ENCODE results near the gene CHD8.

Gene CHD8

GRCh38 chr14:21455912-21456667 lies at the start of gene CHD8:
Gene CHD8, minus strand, starts transcription at chr14:21456123. Its CDS starts 24,480 bp downstream, at chr14:21431643.
- H3K4me3 ChIP-seq (ENCODE audit: low read length), result peak within 1 kb of the TSS; percentile 97
- TF ChIP-seq ZNF274 (IDR thresholded peaks at IDR 0.05; ENCODE audit: low read depth, low read length), result no peak

- no peak overlapping the region for H3K4me3 ChIP-seq (ENCODE audit: low read length)
- no peak for TF ChIP-seq ZNF274 (IDR thresholded peaks at IDR 0.05; ENCODE audit: low read depth, low read length)
Measured at GRCh38 chr14:21505012-21505553, 49.2 kb upstream of the CHD8 start.

GRCh38 chr14:21503376-21503775 lies 47.5 kb upstream of the CHD8 start:
- no peak overlapping the region for H3K4me3 ChIP-seq (ENCODE audit: low read length)
- no peak for TF ChIP-seq ZNF274 (IDR thresholded peaks at IDR 0.05; ENCODE audit: low read depth, low read length)

GRCh38 chr14:21501568-21501967 lies 45.6 kb upstream of the CHD8 start:
- H3K4me3 ChIP-seq (ENCODE audit: low read length), result no peak overlapping the region
- TF ChIP-seq ZNF274 (IDR thresholded peaks at IDR 0.05; ENCODE audit: low read depth, low read length), result no peak

GRCh38 chr14:21498540-21499526 lies 42.9 kb upstream of the CHD8 start:
- no peak overlapping the region for H3K4me3 ChIP-seq (ENCODE audit: low read length)
- no peak for TF ChIP-seq ZNF274 (IDR thresholded peaks at IDR 0.05; ENCODE audit: low read depth, low read length)

GRCh38 chr14:21496453-21496852 lies 40.5 kb upstream of the CHD8 start:
- no peak for TF ChIP-seq ZNF274 (IDR thresholded peaks at IDR 0.05; ENCODE audit: low read depth, low read length)

GRCh38 chr14:21494902-21495762 lies 39.2 kb upstream of the CHD8 start:
- no peak for TF ChIP-seq ZNF274 (IDR thresholded peaks at IDR 0.05; ENCODE audit: low read depth, low read length)
- no peak overlapping the region for H3K4me3 ChIP-seq (ENCODE audit: low read length)

More at GRCh38 chr14:21496453-21496852, 40.5 kb upstream of the CHD8 start:
- H3K4me3 ChIP-seq (ENCODE audit: low read length), result no peak overlapping the region

GRCh38 chr14:21486640-21487087 lies 30.7 kb upstream of the CHD8 start:
- no peak overlapping the region for H3K4me3 ChIP-seq (ENCODE audit: low read length)
- TF ChIP-seq ZNF274 (IDR thresholded peaks at IDR 0.05; ENCODE audit: low read depth, low read length), result no peak

- no peak for TF ChIP-seq ZNF274 (IDR thresholded peaks at IDR 0.05; ENCODE audit: low read depth, low read length)
- H3K4me3 ChIP-seq (ENCODE audit: low read length), result peak within 1 kb of the TSS; percentile 100
Measured at GRCh38 chr14:21476925-21477681, 21.2 kb upstream of the CHD8 start, which contains the start of the genes RAB2B and TOX4. Gene RAB2B, minus strand, starts transcription at chr14:21476959. Its CDS starts 87 bp downstream, at chr14:21476872. Gene TOX4, plus strand, starts transcription at chr14:21477195. Its CDS starts 84 bp downstream, at chr14:21477279.

- H3K4me3 ChIP-seq (ENCODE audit: low read length), result peak overlapping the region; percentile 100
- TF ChIP-seq ZNF274 (IDR thresholded peaks at IDR 0.05; ENCODE audit: low read depth, low read length), result no peak
Measured at GRCh38 chr14:21476523-21476924, 20.6 kb upstream of the CHD8 start.

- TF ChIP-seq ZNF274 (IDR thresholded peaks at IDR 0.05; ENCODE audit: low read depth, low read length), result no peak
- peak overlapping the region; percentile 100 for H3K4me3 ChIP-seq (ENCODE audit: low read length)
Measured at GRCh38 chr14:21475767-21476522, 20.0 kb upstream of the CHD8 start.

GRCh38 chr14:21467616-21468015 lies 11.7 kb upstream of the CHD8 start:
- TF ChIP-seq ZNF274 (IDR thresholded peaks at IDR 0.05; ENCODE audit: low read depth, low read length), result no peak
- no peak overlapping the region for H3K4me3 ChIP-seq (ENCODE audit: low read length)
